OCI-LY7 (cell line): ENCODE measurements around the gene CDC42EP1. TPM values are rescaled to one million over a fixed set of nuclear protein-coding genes. Genes with fewer than 3 reads are reported as not detected.

Experiments
- BruUV-seq: library from RNA; stranded (reverse); fragments of 400-500 nt; replicated peaks from 2 replicates; lab custom pipeline; 2021; lab: Mats Ljungman, UMichigan
- CTCF ChIA-PET: fragments of 300-600 bp; sonication (Branson Sonifier 250); formaldehyde crosslinking; loops from one replicate; lab custom pipeline; 2022; ENCODE audit warnings: antibody characterized with exemption; ENCODE audit not compliant: unreplicated experiment; lab: Charles Lee
- POLR2A ChIA-PET: fragments of 300-600 bp; sonication (Branson Sonifier 250); formaldehyde crosslinking; loops from one replicate; lab custom pipeline; 2022; ENCODE audit warnings: antibody characterized with exemption; lab: Charles Lee
- DNase-seq: peaks from one replicate; pipeline ENCODE4 v3.0.0-alpha.2; 2015; ENCODE audit warnings: low spot score
- H2AFZ ChIP-seq: fragments of 200-600 bp; sonication (generic), shearing (Covaris generic); 2 replicates; pipeline ENCODE4 v1.6.1; 2014; ENCODE audit warnings: mild to moderate bottlenecking, antibody characterized with exemption, low read length, moderate library complexity
- H3K27ac ChIP-seq: fragments of 200-600 bp; sonication (generic); 2 replicates; pipeline ENCODE4 v1.5.1; 2014; ENCODE audit warnings: mixed run types, low read depth, mild to moderate bottlenecking, moderate library complexity, low read length, inconsistent platforms; ENCODE audit not compliant: poor library complexity, severe bottlenecking
- H3K36me3 ChIP-seq: fragments of 200-600 bp; sonication (generic); 2 replicates; pipeline ENCODE4 v1.6.1; 2014; ENCODE audit warnings: mild to moderate bottlenecking, antibody characterized with exemption, low read length, moderate library complexity, mixed read lengths; ENCODE audit not compliant: insufficient read depth
- H3K4me1 ChIP-seq: fragments of 200-600 bp; sonication (generic); 2 replicates; pipeline ENCODE4 v1.5.1; 2014; ENCODE audit warnings: mild to moderate bottlenecking, low read length; ENCODE audit not compliant: insufficient read depth, poor library complexity, severe bottlenecking
- H3K4me2 ChIP-seq: fragments of 200-600 bp; sonication (generic); 2 replicates; pipeline ENCODE4 v1.6.1; 2014; ENCODE audit warnings: mild to moderate bottlenecking, low read length
- H3K4me3 ChIP-seq: fragments of 200-600 bp; sonication (generic); 2 replicates; pipeline ENCODE4 v1.5.1; 2014; ENCODE audit warnings: mild to moderate bottlenecking, low read depth, low read length; ENCODE audit not compliant: poor library complexity, severe bottlenecking
- H3K79me2 ChIP-seq: fragments of 200-600 bp; sonication (generic); 2 replicates; pipeline ENCODE4 v1.6.1; 2016; ENCODE audit warnings: low read depth, mild to moderate bottlenecking, low read length, moderate library complexity, mixed read lengths; ENCODE audit not compliant: insufficient read depth
- H3K9me2 ChIP-seq: fragments of 200-600 bp; sonication (generic); 2 replicates; pipeline ENCODE4 v1.6.1; 2016; ENCODE audit warnings: mild to moderate bottlenecking, low read length, mixed read lengths; ENCODE audit not compliant: insufficient read depth
- H3K9me3 ChIP-seq: fragments of 200-600 bp; sonication (generic); 2 replicates; pipeline ENCODE4 v1.6.1; 2014; ENCODE audit warnings: mild to moderate bottlenecking, mixed run types, low read length, mixed read lengths
- H4K20me1 ChIP-seq: fragments of 200-600 bp; sonication (generic); 2 replicates; pipeline ENCODE4 v1.6.1; 2014; ENCODE audit warnings: mild to moderate bottlenecking, antibody characterized with exemption, low read length, moderate library complexity, mixed read lengths; ENCODE audit not compliant: insufficient read depth
- CTCF ChIP-seq: fragments of 200-600 bp; sonication (generic); conservative IDR thresholded peaks from 2 replicates; pipeline ENCODE4 v1.5.1; 2014; ENCODE audit warnings: mild to moderate bottlenecking, antibody characterized with exemption, low read length, moderate library complexity, mixed read lengths
- EZH2phosphoT487 ChIP-seq: fragments of 200-600 bp; sonication (generic); IDR thresholded peaks from 2 replicates; pipeline ENCODE4 v1.6.1; 2018; ENCODE audit warnings: low read depth, borderline replicate concordance, mild to moderate bottlenecking, mixed run types, antibody characterized with exemption, low read length, moderate library complexity, mixed read lengths
- intact Hi-C: fragments of 100-400 bp; cut with micrococcal nuclease; formaldehyde crosslinking; loops from one replicate; pipeline ENCODE4 v1.10.0; 2022; ENCODE audit not compliant: unreplicated experiment
- total RNA-seq, 2 experiments: library from RNA; depleted of rRNA in 1 of 2; stranded (reverse); fragments of >200 nt in 1 of 2; shearing (Covaris generic) in 1 of 2; gene quantifications; 2 replicates each; pipeline ENCODE4 v1.2.3, GENCODE V29; 2014 to 2022

Gene CDC42EP1
- total RNA-seq, 2 experiments from 2014 or later, result not detected

- CTCF ChIA-PET, result interaction anchor here (1.6 kb wide), 1 partner anchor 45 kb away, joined by 3 read pairs; no protein-coding TSS in a partner anchor
- no peaks in the 10 kb centered on the region for H4K20me1 ChIP-seq
- peak overlapping the region; percentile 77 for H3K4me3 ChIP-seq
- H3K4me1 ChIP-seq, result peaks cover 31% of the 10 kb centered on the region
- TF ChIP-seq CTCF (no peak), EZH2phosphoT487 (no peak)
- peak overlapping the region; percentile 94 for H3K4me2 ChIP-seq
- H3K9me3 ChIP-seq, result no peaks in the 10 kb centered on the region
- POLR2A ChIA-PET, result no interaction called here
- no TSS peak for BruUV-seq
- H2AFZ ChIP-seq, result no peak overlapping the region
- intact Hi-C loops, result no loop called here
- H3K9me2 ChIP-seq, result no peaks in the 10 kb centered on the region
- peak overlapping the region; percentile 90 for H3K27ac ChIP-seq
- DNase-seq, result no peak
- H3K79me2 ChIP-seq, result peaks cover 32% of the 10 kb centered on the region
- peaks cover 45% of the 10 kb centered on the region for H3K36me3 ChIP-seq
These were observed 50.9 kb downstream of the CDC42EP1 start for GRCh38 chr22:37611207-37611606.

- H3K36me3 ChIP-seq, result peaks cover 86% of the 10 kb centered on the region
These were observed 56.2 kb downstream of the CDC42EP1 start for GRCh38 chr22:37616201-37617083.

More at GRCh38 chr22:37616201-37617083, 56.2 kb downstream of the CDC42EP1 start:
- intact Hi-C loops, result no loop called here
- ChIA-PET POLR2A (interaction anchor here (0.6 to 2.8 kb wide), 2 partner anchors 8 to 104 kb away, joined by 3 to 25 read pairs; partner anchors contain the start of gene GGA1), CTCF (interaction anchor here (0.5 to 0.6 kb wide), 2 partner anchors 183 to 210 kb away, joined by 3 to 9 read pairs; no protein-coding TSS in a partner anchor)
- H3K4me2 ChIP-seq, result no peak overlapping the region
- no peak overlapping the region for H3K4me3 ChIP-seq
- no peaks in the 10 kb centered on the region for H3K9me2 ChIP-seq
- H3K9me3 ChIP-seq, result no peaks in the 10 kb centered on the region
- peaks cover 6% of the 10 kb centered on the region; the same call in 1 of the 2 replicates for H3K79me2 ChIP-seq
- H2AFZ ChIP-seq, result no peak overlapping the region
- no peak for DNase-seq
- TF ChIP-seq EZH2phosphoT487, result no peak
- TF ChIP-seq CTCF, result no peak
- no TSS peak for BruUV-seq
- H3K27ac ChIP-seq, result peak overlapping the region; percentile 22
- no peaks in the 10 kb centered on the region for H4K20me1 ChIP-seq
- peaks cover 25% of the 10 kb centered on the region for H3K4me1 ChIP-seq
